DMS114 treated with DMSO at 0.1 percent for 48 hours (cell line): ENCODE measurements around the gene CST8.

Experiments
- DNase-seq: peaks from one replicate; lab custom pipeline; 2025; ENCODE audit not compliant: unreplicated experiment; lab: John Stamatoyannopoulos, UW

CST8 gene

DNA sequence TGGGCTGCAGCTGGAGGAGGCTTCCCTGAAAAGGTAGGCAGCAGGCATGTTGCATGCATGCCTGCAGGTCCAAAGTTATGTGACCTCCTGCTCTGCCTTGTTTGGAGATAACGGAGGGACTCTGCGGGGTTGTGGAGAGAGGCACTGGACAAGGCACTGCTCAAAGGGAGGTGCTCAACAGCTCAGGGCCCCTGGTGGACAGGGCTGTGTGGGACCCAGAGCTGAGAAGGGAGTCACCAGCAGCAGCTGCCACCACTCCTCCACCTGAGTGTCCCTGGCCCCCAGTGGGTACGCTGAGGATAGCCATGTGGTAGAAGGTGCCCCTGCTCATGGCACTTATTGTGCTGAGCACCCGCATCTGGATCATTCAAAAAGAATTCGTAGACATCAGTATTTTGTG, 15.5 kb upstream of the CST8 start:
- no peak for DNase-seq

- DNase-seq: no peak
These were observed 14.7 kb upstream of the CST8 start for GRCh38 chr20:23476015-23476754.

DNA sequence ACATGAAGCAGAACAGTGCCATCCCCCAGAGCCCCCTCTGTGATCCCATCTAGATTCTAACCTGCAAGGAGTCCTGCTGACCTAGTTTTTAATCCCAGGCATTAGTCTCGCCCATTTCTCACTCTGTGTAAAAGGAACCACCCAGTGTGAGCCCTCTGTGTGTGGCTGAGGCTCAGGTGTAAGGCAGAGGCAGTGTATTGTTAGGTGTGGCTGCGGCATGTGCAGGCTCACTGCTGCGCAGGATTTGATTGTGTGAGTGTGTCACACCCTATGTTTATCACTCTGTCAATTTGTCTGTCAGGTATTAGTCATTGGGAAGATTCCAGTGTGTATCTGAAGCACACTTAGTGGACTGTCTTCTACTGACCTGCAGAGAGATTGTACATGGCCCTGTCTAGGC, 13.7 kb upstream of the CST8 start:
- DNase-seq: no peak

- no peak for DNase-seq
These were observed 11.9 kb upstream of the CST8 start for GRCh38 chr20:23479043-23479442.

DNA sequence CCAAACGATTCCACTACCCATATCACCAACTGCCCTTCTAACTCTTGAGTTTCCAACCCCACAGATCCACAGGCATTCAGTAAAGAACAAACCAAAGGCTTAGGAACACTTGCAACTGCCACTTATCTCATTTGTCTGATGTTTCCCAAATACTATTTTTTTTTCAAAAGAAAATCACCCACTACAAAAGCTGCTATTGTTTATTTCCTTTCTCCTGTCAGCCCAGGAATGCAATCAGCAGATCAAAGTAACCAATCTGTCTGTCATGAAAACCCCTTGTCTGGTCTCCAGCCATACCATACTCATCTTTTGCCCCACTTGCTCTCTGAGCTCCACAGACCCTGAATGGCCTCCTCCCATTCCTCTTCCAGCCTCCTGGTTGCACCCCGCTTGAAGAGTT, 8.8 kb upstream of the CST8 start:
- DNase-seq: no peak

- DNase-seq: no peak
These were observed 6.8 kb upstream of the CST8 start for GRCh38 chr20:23484081-23484480.

- DNase-seq: no peak
These were observed 2.4 kb upstream of the CST8 start for GRCh38 chr20:23488470-23488869.

DNA sequence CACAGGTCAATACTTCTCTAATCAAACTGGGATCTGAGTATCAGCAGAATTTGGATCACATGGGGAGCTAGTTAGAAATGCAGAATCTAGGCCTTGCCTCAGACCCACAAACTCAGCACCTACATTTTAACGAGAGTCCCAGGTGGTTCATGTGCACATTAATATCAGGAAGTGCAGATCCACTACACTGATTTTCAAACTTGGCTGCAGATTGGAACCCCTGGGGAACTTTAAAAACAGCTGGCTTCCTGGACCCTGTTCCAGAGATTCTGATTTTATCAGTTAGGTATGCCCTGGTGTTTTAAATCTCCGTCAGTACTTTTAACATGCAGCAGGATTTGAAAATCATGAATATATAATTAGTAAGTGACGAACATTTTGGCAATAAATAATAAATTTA, 1.9 kb upstream of the CST8 start:
- DNase-seq: no peak

- no peak for DNase-seq
These were observed 1.4 kb downstream of the CST8 start for GRCh38 chr20:23492292-23492691.

DNA sequence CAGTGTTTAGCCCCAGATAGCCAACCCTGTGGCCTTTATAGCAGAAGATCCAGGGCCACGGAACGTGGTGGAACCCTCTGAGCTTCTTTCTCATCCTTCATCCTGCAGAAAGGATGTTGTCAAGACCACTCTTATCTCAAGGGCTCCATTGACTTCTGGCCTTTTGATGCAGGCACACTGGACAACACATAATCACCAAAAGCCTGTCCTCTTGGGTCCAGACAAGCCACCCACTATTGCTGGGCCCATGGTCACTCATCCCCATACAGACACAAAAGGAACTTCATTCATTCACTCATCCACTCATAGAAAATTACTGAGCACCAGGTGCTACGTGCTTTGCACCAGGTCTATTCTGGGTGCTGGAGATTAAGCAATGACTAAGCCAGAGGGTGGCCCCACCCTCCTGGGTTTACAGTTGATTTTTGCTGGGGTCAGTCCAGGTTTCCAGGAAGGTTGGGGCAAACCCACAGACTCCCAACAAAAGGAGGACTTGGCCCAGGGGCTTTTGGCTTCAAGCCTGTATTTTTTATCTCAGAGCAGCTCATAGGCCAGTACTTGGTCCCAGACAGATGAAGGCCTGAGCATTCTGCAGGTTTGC, 2.4 kb downstream of the CST8 start:
- no peak for DNase-seq

- DNase-seq: no peak
These were observed 6.6 kb downstream of the CST8 start for GRCh38 chr20:23497536-23497935.

- no peak for DNase-seq
These were observed 11.0 kb downstream of the CST8 start for GRCh38 chr20:23501926-23502325.

GRCh38 chr20:23503649-23504048, 12.7 kb downstream of the CST8 start:
- DNase-seq: no peak

GRCh38 chr20:23507346-23507745, 16.4 kb downstream of the CST8 start:
- DNase-seq: no peak

- no peak for DNase-seq
These were observed 17.7 kb downstream of the CST8 start for GRCh38 chr20:23508449-23509229.

DNA sequence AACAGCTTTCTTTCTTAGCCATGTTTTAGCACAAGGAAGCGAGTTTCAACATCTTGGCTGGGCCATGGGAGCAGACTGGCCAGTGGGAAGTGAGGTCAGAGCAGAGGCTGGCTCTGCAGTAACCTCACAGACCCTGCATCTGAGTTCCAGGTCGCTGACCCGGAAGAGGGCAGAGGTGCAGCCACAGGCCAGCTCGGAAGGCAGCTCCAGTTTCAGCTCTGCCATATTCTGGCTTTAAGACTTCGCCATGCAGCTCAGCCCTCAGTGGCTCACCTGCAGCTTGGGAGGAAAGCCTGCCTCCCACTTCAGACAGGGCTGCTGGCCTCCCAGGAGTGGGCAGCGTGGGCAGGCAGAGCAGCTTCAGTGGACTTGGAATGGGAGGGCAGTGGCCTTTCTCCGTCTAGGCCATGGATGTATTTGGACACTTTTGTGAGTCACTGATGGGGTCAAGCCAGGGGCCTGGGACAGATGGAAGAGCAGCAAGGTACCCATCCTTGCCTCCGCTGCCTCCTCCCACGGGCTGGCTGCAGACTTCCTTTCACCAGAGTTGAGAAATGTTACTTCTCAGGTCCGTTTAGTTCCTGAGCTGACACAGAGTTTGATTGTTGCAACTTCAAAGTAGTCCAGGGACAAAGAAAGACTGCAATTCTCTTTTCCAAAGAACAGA, 18.5 kb downstream of the CST8 start:
- DNase-seq: no peak

GRCh38 chr20:23510000-23510590, 19.2 kb downstream of the CST8 start:
- no peak for DNase-seq

DNA sequence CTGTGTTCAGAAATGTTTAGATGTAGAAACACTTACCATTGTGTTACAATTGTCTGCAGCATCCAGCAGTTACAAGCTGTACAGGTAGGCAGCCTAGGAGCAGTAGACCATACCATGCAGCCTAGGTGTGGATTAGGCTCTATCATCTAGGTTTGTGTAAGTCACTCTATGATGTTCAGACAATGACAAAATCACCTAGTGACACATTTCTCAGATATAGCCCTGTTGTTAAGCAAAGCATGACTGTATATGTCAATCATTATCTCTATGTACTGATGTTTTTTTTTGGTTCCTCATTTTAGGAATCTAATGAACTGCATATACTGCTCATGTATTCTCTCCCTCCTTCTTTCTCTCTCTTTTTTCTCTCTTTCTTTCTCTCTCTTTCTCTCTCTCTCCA, 22.2 kb downstream of the CST8 start:
- DNase-seq: no peak

DNA sequence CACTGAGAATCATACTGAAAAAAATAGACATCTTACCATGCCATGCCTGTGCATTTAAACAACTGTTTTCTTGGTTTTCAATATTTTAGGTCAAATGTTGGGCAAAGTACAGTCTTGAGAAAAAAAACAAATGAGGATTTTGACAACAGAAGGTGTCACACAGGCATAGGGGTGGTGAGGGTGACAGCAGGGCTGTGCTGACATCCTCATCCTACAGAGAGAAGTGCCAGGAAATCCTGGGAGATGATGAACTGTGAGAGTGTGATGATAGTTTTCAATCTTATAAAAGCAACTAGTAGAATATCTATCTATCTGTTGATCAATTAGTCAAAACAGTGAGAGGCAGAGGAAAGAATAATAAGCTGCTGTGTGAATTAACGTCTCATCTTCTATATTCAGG, 23.9 kb downstream of the CST8 start:
- DNase-seq: no peak

GRCh38 chr20:23515250-23515939, 24.5 kb downstream of the CST8 start:
- no peak for DNase-seq

DNA sequence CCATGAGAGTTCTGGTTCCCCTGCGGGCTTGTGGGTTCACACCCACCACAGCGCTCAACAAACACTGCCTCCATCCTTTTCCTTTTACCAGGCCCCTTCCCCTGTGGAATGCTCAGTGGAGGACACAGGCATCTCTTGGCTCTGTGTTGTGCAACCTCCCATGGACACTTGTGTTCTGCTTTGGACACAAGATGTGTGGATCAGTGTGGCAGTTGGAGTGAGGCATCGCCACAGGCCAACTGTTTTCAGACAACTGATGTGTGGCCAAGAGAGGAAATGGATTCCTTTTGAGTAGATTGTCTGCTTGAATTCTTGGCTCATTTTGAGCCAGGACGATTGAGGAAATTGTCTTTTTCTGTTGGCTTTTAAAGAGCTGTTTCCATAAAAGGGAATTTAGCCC, 26.8 kb downstream of the CST8 start:
- no peak for DNase-seq
